IPS-NIHi7 (cell line): ENCODE measurements around the gene SPAG16.
"Not testable (repeated sequence)": the region's sequence is repeated elsewhere in the genome, so short reads cannot be mapped to it uniquely, and the experiment has no call there.

Experiments used
- DNase-seq: peaks from one replicate; pipeline ENCODE4 v3.0.0; 2012; ENCODE audit warnings: mixed read lengths; ENCODE audit errors: extremely low spot score

SPAG16 gene

GRCh38 chr2:213545481-213545880 lies 261.2 kb downstream of the SPAG16 start:
- no peak for DNase-seq

GRCh38 chr2:213545964-213546475 lies 261.8 kb downstream of the SPAG16 start:
- DNase-seq = no peak

- DNase-seq = no peak
Measured at GRCh38 chr2:213551526-213551925, 267.3 kb downstream of the SPAG16 start.

GRCh38 chr2:213559053-213559452 lies 274.8 kb downstream of the SPAG16 start:
- no peak for DNase-seq

- no peak for DNase-seq
Measured at GRCh38 chr2:213561759-213562158, 277.5 kb downstream of the SPAG16 start.

- no peak for DNase-seq
Measured at GRCh38 chr2:213562539-213563180, 278.4 kb downstream of the SPAG16 start.

- no peak for DNase-seq
Measured at GRCh38 chr2:213566846-213567245, 282.6 kb downstream of the SPAG16 start.

- no peak for DNase-seq
Measured at GRCh38 chr2:213609570-213610170, 325.4 kb downstream of the SPAG16 start.

- no peak for DNase-seq
Measured at GRCh38 chr2:213627054-213627710, 342.9 kb downstream of the SPAG16 start.

- DNase-seq = no peak
Measured at GRCh38 chr2:213627835-213628460, 343.7 kb downstream of the SPAG16 start.

GRCh38 chr2:213640738-213641425 lies 356.6 kb downstream of the SPAG16 start:
- DNase-seq = no peak

GRCh38 chr2:213644926-213645325 lies 360.7 kb downstream of the SPAG16 start:
- DNase-seq = no peak

- no peak for DNase-seq
Measured at GRCh38 chr2:213649176-213649575, 364.9 kb downstream of the SPAG16 start.

GRCh38 chr2:213664817-213665216 lies 380.6 kb downstream of the SPAG16 start:
- no peak for DNase-seq

GRCh38 chr2:213669657-213670056 lies 385.4 kb downstream of the SPAG16 start:
- no peak for DNase-seq

GRCh38 chr2:213678437-213679218 lies 394.4 kb downstream of the SPAG16 start:
- DNase-seq = no peak

- DNase-seq = no peak
Measured at GRCh38 chr2:213679894-213680293, 395.6 kb downstream of the SPAG16 start.

- DNase-seq = no peak
Measured at GRCh38 chr2:213682276-213682675, 398.0 kb downstream of the SPAG16 start.

GRCh38 chr2:213688133-213688532 lies 403.9 kb downstream of the SPAG16 start:
- DNase-seq = no peak

- DNase-seq = not testable (repeated sequence)
Measured at GRCh38 chr2:213688825-213689224, 404.6 kb downstream of the SPAG16 start.

GRCh38 chr2:213689585-213689984 lies 405.3 kb downstream of the SPAG16 start:
- no peak for DNase-seq
